ENCODE measurements around the gene STT3B. TPM values are rescaled to one million over a fixed set of nuclear protein-coding genes. Genes with fewer than 3 reads are reported as not detected.

Gene STT3B
- total RNA-seq, 6 experiments from 2014 or later: 53.8 to 70.9 (median 65.1) TPM

- intact Hi-C loops (cut with DNase I): no loop called here
- Histone ChIP-seq H3K27me3 (no peaks in the 10 kb centered on the region), H3K27ac (no peak overlapping the region), H3K36me3 (no peaks in the 10 kb centered on the region), H3K9me3 (no peaks in the 10 kb centered on the region), H3K4me1 (peaks cover 0 to 7% (median 0%) of the 10 kb centered on the region in 4 donors), H3K4me3 (no peak overlapping the region)
- ATAC-seq (no peak), DNase-seq (no peak)
- WGBS (ENCODE audit: insufficient coverage, low coverage, low lambda C conversion rate, missing lambda C conversion rate): 88% methylated on average over 1 of the region's 1 CpG
- TF ChIP-seq CTCF (IDR thresholded peaks at IDR 0.05) (no peak), POLR2A (IDR thresholded peaks at IDR 0.05) (no peak)
Observed at GRCh38 chr3:31571325-31571724, 38.6 kb downstream of the STT3B start.

GRCh38 chr3:31572236-31573004 is 39.7 kb downstream of the STT3B start:
- Histone ChIP-seq H3K4me1 (peaks cover 0 to 7% (median 0%) of the 10 kb centered on the region in 4 donors), H3K27me3 (no peaks in the 10 kb centered on the region), H3K9me3 (no peaks in the 10 kb centered on the region), H3K27ac (no peak overlapping the region), H3K36me3 (no peaks in the 10 kb centered on the region), H3K4me3 (no peak overlapping the region)
- no peak for ATAC-seq
- DNase-seq: no peak
- TF ChIP-seq CTCF (IDR thresholded peaks at IDR 0.05) (no peak), POLR2A (IDR thresholded peaks at IDR 0.05) (no peak)
- intact Hi-C loops (cut with DNase I): no loop called here
- 97% methylated on average over 4 of the region's 4 CpGs for WGBS (ENCODE audit: insufficient coverage, low coverage, low lambda C conversion rate, missing lambda C conversion rate)

GRCh38 chr3:31573036-31573779 is 40.5 kb downstream of the STT3B start:
- H3K4me1 ChIP-seq: peaks cover 0 to 7% (median 0%) of the 10 kb centered on the region in 4 donors
- DNase-seq: no peak
- H3K9me3 ChIP-seq: no peaks in the 10 kb centered on the region
- ATAC-seq: no peak
- no peaks in the 10 kb centered on the region for H3K36me3 ChIP-seq
- no peak overlapping the region for H3K4me3 ChIP-seq
- 68% methylated on average over 3 of the region's 3 CpGs for WGBS (ENCODE audit: insufficient coverage, low coverage, low lambda C conversion rate, missing lambda C conversion rate)
- TF ChIP-seq CTCF (IDR thresholded peaks at IDR 0.05) (no peak), POLR2A (IDR thresholded peaks at IDR 0.05) (no peak)
- H3K27me3 ChIP-seq: no peaks in the 10 kb centered on the region
- intact Hi-C loops (cut with DNase I): no loop called here
- no peak overlapping the region for H3K27ac ChIP-seq

GRCh38 chr3:31575448-31575847 is 42.7 kb downstream of the STT3B start:
- Histone ChIP-seq H3K27me3 (no peaks in the 10 kb centered on the region), H3K27ac (no peak overlapping the region), H3K4me1 (peaks cover 0 to 7% (median 0%) of the 10 kb centered on the region in 4 donors), H3K36me3 (no peaks in the 10 kb centered on the region), H3K9me3 (no peaks in the 10 kb centered on the region), H3K4me3 (no peak overlapping the region)
- intact Hi-C loops (cut with DNase I): no loop called here
- TF ChIP-seq POLR2A (IDR thresholded peaks at IDR 0.05) (no peak), CTCF (IDR thresholded peaks at IDR 0.05) (no peak)
- ATAC-seq (no peak), DNase-seq (no peak)
- 38% methylated on average over 2 of the region's 2 CpGs for WGBS (ENCODE audit: insufficient coverage, low coverage, low lambda C conversion rate, missing lambda C conversion rate)

Data from right lobe of liver (tissue), 6 donors.